ENCODE results near the gene SSTR3.

Gene SSTR3

DNA sequence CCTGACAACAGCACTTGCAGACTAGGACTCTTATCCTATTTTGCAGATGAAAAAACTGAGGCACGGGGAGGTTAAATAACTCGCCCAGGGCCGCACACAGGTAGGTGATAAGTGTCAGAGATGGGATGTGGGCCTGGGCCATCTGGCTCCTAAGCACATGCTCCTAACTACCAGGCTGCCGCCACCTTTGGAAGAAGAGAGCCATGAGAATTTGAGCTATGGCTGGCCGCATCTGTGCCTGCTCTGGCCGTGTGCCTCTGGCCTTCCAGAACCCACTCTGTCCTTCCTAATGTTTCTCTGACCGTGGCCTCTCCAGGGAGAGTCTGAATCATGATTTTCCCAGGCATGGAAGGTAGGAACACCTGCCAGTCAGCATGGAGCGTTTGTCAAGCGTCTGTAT, 47.2 kb downstream of the SSTR3 start:
- in situ Hi-C loops (cut with HindIII; ENCODE audit: low sequenced_read_pairs), result no loop called here
- H3K4me3 ChIP-seq (ENCODE audit: low read depth, low read length), result no peak overlapping the region
- no peak for TF ChIP-seq CTCF (IDR thresholded peaks at IDR 0.05; ENCODE audit: low read depth, low read length, missing control alignments)

DNA sequence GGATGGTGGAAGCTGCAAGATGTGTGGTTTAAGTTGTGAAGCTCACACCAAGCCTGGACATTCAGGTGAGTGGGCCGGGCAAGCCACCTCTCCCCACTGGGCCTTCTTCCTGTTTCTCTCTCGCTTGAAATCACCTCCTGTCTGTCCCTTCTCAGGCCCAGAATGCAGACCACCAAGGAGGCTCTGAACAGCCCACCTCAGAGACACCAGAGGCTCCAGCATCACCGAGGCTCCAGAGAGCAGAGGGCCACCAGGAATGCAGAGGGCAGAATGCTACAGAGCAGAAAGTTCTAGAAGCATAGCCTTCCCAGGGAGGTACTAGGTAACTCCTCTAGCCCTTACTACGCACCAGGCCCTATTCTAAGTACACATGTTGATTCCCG, 47.8 kb downstream of the SSTR3 start:
- no peak overlapping the region for H3K4me3 ChIP-seq (ENCODE audit: low read depth, low read length)

More for the DNA sequence above, 47.2 kb downstream of the SSTR3 start:
- DNase-seq (ENCODE audit: low read depth), result no peak

GRCh38 chr22:37163575-37164504, 48.4 kb downstream of the SSTR3 start:
- in situ Hi-C loops (cut with HindIII; ENCODE audit: low sequenced_read_pairs), result no loop called here
- TF ChIP-seq CTCF (IDR thresholded peaks at IDR 0.05; ENCODE audit: low read depth, low read length, missing control alignments), result no peak
- no peak for DNase-seq (ENCODE audit: low read depth)
- no peak overlapping the region for H3K4me3 ChIP-seq (ENCODE audit: low read depth, low read length)

More for the DNA sequence above, 47.8 kb downstream of the SSTR3 start:
- TF ChIP-seq CTCF (IDR thresholded peaks at IDR 0.05; ENCODE audit: low read depth, low read length, missing control alignments), result no peak
- DNase-seq (ENCODE audit: low read depth), result no peak
- in situ Hi-C loops (cut with HindIII; ENCODE audit: low sequenced_read_pairs), result no loop called here

- H3K4me3 ChIP-seq (ENCODE audit: low read depth, low read length), result no peak overlapping the region
- no peak for DNase-seq (ENCODE audit: low read depth)
- no peak for TF ChIP-seq CTCF (IDR thresholded peaks at IDR 0.05; ENCODE audit: low read depth, low read length, missing control alignments)
- in situ Hi-C loops (cut with HindIII; ENCODE audit: low sequenced_read_pairs), result no loop called here
Observed at GRCh38 chr22:37163096-37163489, 49.2 kb downstream of the SSTR3 start.

DNA sequence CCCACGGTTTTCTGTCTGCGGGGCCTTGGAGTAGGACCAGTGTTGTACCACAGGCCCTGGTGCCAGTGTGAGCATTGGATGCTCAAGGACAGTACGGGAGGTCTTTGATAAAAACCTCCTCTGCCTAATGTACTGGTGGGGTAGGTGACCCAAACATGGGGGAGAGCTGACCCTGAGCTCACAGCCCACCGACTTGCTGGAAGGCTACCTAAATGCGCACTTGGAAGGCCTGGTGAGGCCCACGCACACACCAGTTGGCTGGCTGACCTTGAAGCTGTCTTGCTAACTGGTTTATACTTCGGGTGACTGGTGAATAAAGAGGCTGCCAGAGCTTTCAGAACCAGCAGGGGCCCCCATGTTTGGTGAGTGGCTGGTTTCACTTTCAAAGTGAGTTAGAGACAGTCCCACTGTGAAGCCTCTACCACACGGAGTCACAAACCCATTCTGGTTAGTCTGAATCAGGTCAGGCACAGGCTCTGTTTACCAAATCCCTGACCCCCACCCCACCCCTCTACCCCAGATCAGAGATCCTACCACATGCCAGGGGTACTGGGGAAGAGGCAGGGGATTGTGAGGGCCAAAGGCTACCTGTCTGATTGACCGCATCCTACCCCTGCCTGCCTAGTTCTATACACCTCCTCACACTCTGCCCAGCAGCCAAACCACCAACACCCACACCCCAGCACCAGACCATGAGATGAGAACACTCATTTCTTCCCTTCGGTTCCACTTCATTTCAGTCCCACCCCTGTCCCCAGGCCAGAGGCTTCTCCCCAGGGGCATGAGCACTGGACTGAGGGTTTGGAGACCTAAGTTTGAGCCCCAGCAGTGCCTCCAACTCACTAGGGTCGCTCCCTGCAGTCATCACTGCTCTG, 49.8 kb downstream of the SSTR3 start:
- no peak overlapping the region for H3K4me3 ChIP-seq (ENCODE audit: low read depth, low read length)
- peak; percentile 8 for TF ChIP-seq CTCF (IDR thresholded peaks at IDR 0.05; ENCODE audit: low read depth, low read length, missing control alignments)
- in situ Hi-C loops (cut with HindIII; ENCODE audit: low sequenced_read_pairs), result no loop called here

DNA sequence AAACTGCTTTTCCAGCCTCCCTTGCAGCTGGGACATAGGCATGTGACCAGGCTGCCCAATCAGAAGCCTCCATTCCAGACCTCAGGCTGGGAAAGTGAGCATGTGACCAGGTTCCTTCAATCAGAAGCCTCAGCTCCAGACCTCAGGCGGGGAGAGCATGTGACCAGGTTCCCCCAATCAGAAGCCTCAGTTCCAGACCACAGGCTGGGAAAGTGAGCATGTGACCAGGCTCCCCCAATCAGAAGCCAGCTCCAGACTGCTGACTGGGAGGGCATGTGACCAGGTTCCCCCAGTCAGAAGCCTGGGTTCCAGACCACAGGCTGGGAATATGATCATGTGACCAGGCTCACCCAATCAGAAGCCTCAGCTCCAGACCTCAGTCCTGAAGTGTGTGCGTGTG, 50.8 kb downstream of the SSTR3 start:
- no peak overlapping the region for H3K4me3 ChIP-seq (ENCODE audit: low read depth, low read length)
- DNase-seq (ENCODE audit: low read depth), result no peak
- TF ChIP-seq CTCF (IDR thresholded peaks at IDR 0.05; ENCODE audit: low read depth, low read length, missing control alignments), result no peak
- in situ Hi-C loops (cut with HindIII; ENCODE audit: low sequenced_read_pairs), result no loop called here

More for the DNA sequence above, 49.8 kb downstream of the SSTR3 start:
- DNase-seq (ENCODE audit: low read depth), result no peak
